GM21526 (cell line): ENCODE results near the gene NR4A2.
A peak's percentile ranks its signal among the peaks of the same experiment; 100 is the strongest.

Source experiments
- ATAC-seq: cut with Tn5 transposase; IDR thresholded peaks from one replicate; pipeline ENCODE4 v1.9.1; 2021; ENCODE audit warnings: moderate library complexity; ENCODE audit not compliant: unreplicated experiment, low FRiP score

Gene NR4A2

DNA sequence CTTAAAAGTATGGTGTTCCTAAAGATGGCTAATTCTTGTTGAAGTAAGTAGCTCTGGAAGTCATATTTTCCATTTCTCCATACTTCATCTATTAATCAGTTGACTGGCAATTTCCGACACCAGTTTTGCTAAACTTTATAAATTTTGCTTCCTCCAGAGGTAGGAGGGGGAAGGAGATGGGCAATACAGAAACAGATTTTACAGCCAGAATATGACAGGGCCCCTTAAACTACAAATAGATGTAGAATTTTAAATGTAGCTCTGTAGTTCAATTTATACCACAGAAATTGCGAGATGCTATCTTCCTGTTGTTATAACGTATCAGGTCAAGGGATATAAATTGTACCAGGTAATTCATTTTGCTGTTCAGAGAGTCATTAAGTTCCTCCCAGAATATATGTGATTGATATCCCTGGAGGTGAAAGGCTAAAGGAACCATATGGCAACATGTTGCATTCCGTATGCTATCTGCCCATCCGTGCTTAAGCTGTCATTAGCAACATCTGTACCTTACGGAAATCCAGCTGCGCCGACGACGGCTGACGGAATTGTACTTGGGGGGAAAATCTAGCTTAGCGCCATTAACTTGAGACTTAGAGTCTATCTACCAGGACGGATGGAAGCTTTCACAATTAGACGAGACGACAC lies 8.4 kb upstream of the NR4A2 start:
- ATAC-seq: peak; percentile 18

DNA sequence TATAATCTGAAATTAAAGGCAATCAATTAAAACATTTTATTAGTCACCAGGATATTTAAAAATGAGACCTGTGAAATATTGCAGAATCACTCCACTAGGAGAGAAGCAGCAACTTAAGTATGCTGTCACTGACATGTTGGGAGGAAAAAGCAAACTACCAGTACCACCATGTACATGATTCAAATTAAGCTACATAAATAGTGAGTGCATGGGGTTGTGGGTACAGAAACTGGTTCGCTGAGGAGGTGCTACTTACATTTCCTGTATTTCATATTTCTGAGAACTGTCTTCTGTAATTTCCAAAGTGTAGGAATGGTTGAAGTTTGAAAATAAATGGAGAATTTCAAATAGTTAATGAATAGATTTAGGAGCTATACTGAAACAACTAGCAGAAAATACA lies 7.9 kb upstream of the NR4A2 start:
- no peak for ATAC-seq

DNA sequence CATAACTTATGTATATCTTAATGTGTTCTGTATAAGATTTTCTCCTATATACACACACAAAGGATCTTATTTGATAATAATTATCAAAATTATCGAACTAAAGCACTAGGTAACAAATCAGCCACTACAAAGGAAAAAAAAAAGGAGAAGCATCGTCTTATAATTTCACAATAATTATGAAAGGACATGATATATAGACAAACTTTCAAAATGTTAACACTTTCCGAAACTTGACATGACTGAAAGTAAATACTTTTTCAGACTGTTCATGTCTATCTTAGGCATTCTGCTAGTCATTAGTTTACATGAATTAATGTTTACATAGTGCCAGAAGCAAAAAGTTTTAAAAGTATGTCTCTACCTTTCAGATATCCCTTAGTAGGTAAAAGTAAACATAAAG lies 7.3 kb upstream of the NR4A2 start:
- ATAC-seq: no peak

DNA sequence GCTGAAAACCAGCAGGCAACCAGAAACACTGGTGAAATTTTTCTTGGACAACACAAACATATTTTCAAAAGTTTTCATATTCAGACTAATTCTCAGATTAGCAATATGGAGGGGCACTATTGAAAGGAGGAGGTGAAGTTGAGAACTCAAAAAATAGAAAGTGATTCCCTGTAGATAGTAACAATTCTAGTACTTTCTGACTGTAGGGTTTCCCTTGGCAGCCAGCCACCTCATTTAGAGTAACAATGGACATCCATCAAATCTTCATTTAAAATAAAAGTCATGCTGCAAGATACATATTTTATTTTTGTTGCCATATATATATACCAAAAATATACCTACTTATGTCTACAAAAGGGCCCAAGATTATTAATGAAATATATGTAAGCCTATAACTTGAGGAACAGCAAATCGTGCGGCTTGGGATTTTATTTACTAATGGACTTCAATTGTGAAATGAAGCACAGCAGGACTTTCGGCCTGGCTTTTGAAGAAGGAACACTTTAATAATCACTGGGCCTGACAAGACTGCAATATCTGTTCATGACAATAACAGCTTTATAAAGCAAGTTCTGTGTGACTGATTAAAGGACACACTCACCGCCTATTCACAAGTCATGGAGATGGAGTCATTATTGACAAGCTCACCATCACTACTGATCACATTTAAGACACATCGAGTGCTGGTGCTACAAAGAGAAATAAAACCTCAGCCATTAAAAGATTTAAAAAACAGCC lies 6.8 kb upstream of the NR4A2 start:
- ATAC-seq: no peak

DNA sequence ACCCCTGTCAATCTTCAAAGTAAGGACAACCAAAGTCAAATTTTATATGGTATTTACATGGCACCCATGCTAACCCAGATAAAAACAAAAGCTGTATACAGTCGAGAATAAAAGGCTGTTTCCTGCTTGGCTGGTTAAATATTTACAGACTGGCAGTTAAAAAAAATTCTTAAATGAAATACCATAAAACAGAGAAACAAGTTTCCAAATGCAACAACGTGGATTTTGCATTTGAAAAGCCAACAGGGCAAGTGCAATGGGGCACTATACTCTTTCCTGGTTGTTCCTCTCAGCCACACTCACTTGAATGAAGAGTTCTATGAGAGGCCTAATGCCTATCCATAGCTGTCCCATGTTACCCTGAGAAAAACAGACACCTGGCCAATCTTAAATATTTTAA lies 6.1 kb upstream of the NR4A2 start:
- no peak for ATAC-seq

DNA sequence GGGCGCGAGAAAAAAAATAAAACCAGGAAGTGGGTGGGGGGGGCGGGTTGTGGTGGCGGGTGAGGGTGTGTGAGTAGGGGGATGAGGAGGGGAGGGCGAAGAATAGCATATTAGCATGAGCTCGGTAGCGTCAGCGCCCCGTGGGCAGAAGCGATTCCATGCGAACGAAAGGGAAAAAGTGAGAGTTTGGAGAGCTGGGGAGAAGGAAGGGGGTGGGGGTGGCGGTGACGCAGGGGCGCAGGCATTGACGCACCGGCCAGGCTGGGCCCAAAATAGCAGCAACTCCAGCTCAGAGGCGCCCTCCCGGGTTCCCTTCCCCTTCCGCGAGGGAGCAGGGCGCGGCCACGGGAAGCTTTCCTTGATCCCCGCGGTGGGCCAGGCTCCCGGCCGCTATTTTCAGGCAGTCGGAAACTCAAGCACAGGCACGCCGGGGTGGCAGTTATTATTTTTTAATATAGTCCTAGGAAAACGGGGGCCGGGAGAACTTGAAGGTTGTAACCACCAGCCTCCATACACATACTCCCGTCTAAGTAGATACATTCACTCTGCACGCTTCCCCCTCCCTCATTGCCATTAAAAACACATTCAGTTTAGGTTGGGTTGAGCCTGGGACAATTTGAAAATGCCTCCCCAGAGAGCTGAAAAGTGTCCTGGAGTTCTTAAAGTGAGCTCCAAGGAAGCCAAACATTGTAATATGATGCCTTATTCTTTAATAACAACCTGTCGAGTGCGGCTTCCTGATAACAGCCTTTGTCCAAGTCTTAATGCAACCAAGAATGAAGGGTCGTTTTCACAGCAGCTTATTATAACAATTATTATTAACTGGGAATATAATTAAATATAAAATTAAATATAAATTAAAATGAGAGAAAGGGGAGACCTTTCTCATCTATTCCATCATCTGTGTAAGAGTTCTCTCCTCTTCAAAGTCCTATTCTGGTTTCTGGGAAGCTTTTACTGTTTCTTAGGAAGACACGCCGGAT lies 2.3 kb upstream of the NR4A2 start:
- ATAC-seq: no peak

DNA sequence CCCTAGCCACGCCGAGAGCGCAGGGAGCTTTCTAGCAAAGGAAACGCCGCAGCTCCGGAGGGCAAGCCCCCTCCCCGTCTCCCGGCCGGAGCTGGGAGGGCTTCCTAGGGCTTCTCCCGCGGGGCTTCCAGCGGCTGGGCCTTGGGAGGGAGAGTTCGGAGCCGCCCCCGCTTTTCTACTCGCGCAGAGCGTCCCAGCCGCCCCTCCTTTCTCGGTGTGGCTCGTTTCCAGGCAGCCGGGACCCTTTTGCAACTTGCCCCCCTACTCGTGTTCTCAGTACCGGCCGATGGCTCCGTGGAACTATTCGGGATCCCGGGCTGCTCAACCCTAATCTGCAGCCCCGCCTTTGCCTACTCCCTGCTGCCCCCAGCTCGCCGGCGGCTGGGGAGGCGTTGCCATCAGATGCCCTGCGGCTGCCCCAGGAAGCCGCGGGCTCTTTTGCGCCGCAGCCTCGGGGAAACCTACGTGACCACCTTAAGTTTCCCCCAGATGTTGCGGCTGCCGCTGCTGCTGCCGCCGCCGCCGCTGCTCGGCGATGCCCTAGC lies 1.5 kb upstream of the NR4A2 start:
- ATAC-seq: peak; percentile 39

DNA sequence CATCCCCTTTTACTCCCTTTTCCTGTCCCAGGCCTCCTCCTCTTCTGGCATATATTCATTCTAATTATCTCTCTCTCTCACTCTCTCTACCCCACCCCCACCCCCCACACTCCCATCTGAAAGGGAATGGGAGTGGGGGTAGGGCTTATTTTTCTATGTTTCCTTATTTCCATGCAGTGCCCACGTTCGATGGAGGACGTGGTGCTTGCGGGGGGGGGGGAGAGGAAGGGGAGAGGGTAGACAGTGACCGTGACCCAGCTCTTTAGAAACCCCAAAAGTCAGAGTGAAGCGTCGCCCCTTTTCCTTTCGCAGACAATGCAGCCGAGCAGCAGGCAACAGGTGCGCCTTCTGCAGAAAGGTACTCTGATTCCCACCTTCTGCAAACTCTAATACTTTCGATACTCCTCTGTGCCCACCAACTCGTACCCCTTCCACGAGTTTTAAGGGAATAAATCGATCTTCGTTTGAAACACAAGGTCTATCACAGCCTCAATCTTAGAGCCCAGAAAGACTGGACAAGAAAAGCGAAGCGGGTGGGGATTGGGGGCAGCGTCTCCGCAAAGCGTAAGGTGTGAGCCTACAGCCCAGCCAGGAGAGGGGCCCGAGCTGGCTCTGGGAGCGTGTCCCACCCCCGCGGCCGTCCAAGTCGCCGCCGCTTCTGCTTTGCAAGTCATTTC lies 891 bp upstream of the NR4A2 start:
- ATAC-seq: peak; percentile 26

DNA sequence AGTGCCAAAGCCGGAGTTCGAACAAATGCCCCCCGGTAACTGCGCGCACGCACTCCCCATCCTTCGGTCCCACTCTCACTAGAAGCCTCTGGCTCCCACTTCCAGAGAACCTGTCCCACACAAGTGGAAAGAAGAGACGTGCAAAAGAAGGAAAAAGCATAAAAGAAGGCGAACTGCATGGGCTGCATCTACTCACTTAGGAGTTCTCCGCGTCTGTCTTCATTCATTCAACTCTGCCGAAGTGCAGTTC lies 312 bp downstream of the NR4A2 start:
- ATAC-seq: peak; percentile 9

DNA sequence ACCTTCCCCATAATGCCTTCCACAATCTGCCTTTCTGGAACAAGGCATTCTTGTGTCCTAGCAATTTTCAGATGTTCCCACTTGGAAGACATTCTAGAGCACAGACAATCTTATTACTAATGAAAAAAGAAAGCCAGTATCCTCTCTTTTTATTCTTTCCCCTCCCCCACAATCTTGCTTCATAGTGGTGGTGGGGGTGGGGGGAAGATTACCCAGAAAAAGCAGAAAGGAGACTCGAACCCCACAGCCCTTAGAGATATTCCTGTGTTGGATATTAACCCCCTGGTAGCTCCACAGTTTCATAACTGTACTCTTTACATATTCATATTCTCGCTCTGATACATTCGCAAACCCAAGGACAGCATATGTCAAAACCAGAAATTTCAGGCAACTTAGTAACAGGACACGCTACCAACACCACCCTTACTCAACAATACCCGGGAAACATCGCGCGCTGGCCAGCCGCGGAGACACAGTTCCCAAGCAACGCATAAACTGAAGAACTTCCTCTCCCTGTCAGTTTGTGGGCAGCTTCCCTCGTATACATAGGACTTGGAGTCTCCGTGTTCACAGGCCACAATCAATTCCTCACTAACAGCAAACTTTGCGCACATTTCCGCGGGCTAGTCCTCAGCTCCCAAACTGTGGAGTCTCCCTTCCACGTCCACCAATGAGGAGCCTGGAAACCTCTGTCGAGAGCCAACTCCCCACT lies 793 bp downstream of the NR4A2 start:
- no peak for ATAC-seq

DNA sequence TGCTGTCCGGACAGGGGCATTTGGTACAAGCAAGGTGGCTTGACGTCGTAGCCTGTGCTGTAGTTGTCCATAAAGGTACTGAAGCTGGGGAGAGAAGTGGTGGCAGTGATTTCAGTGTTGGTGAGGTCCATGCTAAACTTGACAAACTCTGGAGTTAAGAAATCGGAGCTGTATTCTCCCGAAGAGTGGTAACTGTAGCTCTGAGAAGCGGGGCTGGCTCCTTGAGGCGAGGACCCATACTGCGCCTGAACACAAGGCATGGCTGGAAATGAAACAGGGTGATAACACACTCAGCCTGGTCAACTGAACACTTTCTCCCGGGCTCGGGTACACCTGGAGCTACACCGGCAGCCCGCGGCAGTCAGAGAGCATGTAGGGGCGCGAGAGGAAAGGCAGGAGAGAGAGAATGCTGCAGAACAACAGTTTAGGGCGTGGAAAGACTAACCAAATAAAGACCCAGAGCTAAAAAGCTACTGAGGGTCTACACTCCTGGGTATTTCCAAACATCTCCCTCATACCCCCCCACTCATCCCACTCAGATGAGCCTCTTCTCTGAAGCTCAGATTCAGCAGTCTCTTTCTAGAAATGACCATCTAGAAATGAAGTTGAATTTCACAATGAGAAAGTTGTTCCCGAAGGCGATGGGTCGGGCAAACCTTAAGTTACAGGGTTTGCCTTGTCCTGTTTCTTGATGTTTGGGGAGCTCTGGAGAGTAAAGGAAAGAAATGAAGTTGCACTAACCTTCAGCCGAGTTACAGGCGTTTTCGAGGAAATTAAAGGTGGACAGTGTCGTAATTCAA lies 2.4 kb downstream of the NR4A2 start:
- ATAC-seq: no peak

DNA sequence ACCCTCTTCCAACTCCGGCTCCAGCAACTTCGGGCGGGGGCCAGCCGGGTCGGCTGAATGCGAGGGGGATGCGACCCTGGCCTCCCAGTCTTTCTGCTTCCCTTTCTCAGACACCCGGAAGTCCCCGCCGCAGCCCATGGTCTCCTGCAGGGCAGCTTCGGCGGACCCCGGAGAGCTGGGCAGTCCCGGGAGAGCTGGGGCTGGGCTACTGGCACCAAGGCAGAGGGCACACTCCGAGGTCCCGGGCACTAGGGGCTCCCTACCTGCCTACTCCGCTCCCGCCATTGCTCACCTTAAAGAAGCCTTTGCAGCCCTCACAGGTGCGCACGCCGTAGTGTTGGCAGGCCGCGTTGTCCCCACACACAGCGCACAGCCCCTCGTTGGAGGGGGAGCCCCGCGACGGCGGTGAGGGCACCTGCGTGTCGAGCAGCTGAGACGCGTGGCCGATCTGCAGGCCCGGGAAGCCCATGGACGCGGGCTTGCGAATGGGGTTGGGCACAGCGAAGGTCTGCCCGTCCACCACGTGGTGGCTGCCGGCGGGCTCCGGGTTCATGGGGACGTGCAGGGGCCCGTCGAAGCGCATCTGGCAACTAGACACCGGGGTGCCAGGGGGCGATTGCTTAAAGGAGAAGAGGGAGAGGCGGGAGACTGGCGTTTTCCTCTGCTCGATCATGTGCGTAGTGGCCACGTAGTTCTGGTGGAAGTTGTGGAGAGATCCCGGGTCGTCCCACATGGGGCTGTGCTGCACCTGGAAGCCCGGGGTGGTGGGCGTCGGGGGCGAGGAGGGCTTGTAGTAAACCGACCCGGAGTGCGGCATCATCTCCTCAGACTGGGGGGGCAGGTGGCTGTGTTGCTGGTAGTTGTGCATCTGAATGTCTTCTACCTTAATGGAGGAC lies 3.2 kb downstream of the NR4A2 start:
- no peak for ATAC-seq

DNA sequence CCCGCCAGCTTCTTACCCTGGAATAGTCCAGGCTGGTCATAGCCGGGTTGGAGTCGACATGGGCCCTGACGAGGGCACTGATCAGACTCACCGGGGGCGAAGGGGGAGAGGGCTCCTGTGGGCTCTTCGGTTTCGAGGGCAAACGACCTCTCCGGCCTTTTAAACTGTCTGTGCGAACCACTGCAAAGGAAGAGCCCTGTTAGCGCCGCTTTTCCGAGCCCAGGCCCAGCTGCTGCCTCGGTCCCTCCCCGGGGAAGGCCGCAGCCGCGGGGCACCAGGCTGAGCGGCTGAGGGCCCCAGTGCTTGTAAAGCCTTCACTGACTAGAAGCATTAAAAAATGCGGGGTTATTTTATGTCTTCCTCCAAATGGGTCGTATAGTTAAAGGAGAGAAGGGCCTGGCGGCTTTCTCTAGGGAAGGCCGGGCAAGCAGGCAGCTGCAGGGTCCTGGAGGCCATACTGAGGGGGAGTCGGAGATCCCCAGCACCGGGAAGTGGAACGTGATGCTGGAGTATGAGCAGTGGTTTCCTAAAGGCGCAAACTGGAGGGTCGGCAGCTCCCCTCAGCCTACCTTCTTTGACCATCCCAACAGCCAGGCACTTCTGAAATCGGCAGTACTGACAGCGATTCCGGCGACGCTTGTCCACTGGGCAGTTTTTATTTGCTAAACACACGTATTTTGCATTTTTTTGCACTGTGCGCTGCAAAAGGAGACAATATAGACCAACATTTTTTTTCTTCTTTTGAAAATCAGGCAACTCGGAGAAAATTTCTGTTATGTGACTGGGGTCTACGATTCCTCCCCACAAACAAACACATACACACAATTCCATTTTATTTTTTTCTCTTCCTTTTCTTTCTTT lies 4.5 kb downstream of the NR4A2 start:
- no peak for ATAC-seq

DNA sequence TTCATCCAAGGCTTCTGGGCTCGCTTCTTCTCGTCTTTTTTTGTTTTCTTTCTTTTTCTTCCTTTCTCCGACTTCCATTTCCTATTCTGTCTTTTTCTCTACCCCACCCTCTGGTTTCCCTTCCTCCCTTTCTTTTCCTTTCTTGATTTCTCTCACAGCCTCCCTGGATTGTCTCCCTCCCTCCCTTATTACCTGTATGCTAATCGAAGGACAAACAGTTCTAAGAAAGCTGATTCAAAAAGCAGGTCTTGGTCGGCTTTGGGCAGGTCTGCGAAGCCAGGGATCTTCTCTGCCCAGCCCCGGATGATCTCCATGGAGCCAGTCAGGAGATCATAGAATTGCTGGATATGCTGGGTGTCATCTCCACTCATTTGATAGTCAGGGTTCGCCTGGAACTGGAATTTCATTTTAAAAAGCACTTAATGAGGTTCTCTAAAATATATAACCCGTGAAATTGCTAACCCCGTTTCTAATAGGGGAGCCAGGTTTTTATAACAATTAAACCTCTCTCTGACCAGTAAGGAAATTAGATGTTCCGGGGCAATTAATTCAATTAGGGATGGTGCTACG lies 5.9 kb downstream of the NR4A2 start:
- ATAC-seq: no peak

DNA sequence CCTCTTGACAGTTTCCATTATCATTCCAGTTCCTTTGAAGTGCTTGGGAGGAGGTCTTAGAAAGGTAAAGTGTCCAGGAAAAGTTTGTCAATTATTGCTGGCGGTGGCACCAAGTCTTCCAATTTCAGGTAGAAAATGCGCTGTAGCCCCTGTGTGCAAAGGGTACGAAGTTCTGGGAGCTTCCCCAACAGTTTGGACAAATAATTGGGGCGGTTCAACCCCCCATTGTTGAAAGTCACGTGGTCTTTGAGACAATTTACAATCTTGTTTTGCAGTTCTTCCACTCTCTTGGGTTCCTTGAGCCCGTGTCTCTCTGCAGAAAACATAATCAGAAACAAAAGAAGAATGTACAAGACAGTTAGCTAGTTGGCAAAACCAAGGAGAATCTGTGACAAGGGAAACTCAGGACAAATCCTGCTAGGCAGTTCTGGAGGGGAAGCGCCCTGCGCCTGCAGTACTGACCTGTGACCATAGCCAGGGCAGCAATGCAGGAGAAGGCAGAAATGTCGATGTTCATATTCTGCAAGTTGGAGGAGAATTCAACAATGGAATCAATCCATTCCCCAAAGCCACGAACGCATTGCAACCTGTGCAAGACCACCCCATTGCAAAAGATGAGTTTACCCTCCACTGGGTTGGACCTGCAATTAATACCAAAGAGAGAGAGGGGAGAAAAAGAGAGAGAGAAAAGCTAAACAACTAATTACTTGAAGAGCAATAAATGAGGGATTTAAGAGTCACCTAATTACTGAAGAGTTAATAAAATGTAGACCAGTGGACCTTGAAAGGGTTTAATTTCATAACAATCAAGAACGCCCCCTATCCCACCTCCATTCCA lies 6.6 kb downstream of the NR4A2 start:
- ATAC-seq: no peak

DNA sequence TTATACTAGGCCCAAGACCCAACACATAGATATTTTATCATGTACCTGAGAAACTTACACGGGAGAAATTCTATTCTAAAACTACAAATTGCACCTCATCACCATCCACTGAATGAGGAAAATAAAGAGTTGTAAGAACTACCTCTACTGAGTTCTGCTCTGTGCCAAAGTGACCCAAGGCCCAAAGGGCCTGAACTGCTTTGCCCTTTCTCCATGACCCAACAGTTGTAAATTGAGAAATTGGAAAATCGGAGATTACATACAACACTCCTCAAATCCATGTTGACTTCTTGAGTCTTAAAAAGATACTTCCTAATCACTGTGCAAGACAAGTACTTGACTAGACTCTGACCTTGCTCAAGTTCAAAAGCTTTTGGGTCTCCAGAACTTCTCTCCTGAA lies 8.8 kb downstream of the NR4A2 start:
- no peak for ATAC-seq
